Activated T-helper 17 cell treated with anti-CD3 and anti-CD28 coated beads, Interleukin-2, amount 50 U/mL, for 72 hours (primary cell): ENCODE results near the gene RYK. TPM values are rescaled to one million over a fixed set of nuclear protein-coding genes. Genes with fewer than 3 reads are reported as not detected.

Experiments
- ATAC-seq: fragments of 150-1000 bp; cut with Tn5 transposase; replicated peaks from 2 replicates; pipeline ENCODE4 v1.10.0; 2021; ENCODE audit warnings: mild to moderate bottlenecking, moderate library complexity
- H3K27ac Mint-ChIP-seq: one replicate; pipeline ENCODE4 v1.8.0; 2022; ENCODE audit warnings: mixed read lengths
- H3K27me3 Mint-ChIP-seq: one replicate; pipeline ENCODE4 v1.8.0; 2022; ENCODE audit warnings: mixed read lengths
- H3K36me3 Mint-ChIP-seq: one replicate; pipeline ENCODE4 v1.8.0; 2022; ENCODE audit warnings: low read depth, mild to moderate bottlenecking, mixed read lengths
- H3K4me1 Mint-ChIP-seq: one replicate; pipeline ENCODE4 v1.8.0; 2022; ENCODE audit warnings: mixed read lengths
- H3K4me3 Mint-ChIP-seq: one replicate; pipeline ENCODE4 v1.8.0; 2022; ENCODE audit warnings: mild to moderate bottlenecking, mixed read lengths
- H3K9me3 Mint-ChIP-seq: one replicate; pipeline ENCODE4 v1.8.0; 2022; ENCODE audit warnings: mixed read lengths
- total RNA-seq, 2 donors: library from RNA; stranded (reverse); gene quantifications; one replicate each; pipeline ENCODE4 v1.2.3, GENCODE V29; 2022

RYK gene
- total RNA-seq, 2 donors from 2014 or later: 8.6 to 18.1 TPM

DNA sequence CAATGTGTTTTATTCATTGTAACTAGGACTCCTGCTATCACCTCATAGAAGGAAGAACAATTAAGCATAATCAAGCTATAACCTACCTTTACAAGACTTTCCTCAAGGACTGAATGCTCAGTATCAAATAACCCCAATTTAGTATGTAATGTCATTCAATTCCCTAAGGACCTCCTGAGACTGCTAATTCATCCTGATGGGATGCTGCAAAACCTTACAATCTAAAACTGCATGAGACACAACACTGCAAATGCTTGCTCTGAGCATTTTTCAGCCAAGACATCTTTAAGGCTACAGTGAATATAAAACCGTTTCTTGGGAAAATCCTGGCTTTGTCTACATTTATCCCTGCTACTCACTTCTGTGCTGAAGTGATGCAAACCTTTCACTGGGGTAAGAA, 69.9 kb downstream of the RYK start:
- Mint-ChIP-seq H3K4me1 (no peaks in the 10 kb centered on the region), H3K9me3 (no peaks in the 10 kb centered on the region), H3K27me3 (no peaks in the 10 kb centered on the region), H3K4me3 (no peak overlapping the region), H3K36me3 (peaks cover 70% of the 10 kb centered on the region), H3K27ac (no peak overlapping the region)
- ATAC-seq: no peak

DNA sequence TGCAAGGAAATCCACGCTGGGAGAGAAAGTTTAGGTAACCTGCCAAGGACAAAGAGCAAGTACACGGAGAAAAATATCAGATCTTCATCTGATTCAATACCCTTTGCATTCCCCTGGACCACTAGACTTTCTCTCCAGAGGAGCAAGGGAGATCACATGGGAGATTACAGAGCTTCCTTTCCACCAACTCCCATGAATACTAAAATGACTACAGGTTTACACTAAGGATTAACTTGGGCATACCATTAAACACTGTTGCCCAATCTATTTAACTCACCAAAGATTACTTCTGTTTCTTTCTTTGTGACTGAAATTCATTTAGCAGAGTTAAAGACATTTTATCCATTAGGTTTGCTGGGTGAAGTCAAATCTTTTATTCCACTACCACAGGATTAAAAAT, 71.2 kb downstream of the RYK start:
- Mint-ChIP-seq H3K4me1 (no peaks in the 10 kb centered on the region), H3K36me3 (peaks cover 76% of the 10 kb centered on the region), H3K27ac (no peak overlapping the region), H3K9me3 (no peaks in the 10 kb centered on the region), H3K27me3 (no peaks in the 10 kb centered on the region), H3K4me3 (no peak overlapping the region)
- ATAC-seq: no peak

- ATAC-seq: no peak
- H3K27ac Mint-ChIP-seq: no peak overlapping the region
- H3K4me1 Mint-ChIP-seq: no peaks in the 10 kb centered on the region
- H3K9me3 Mint-ChIP-seq: no peaks in the 10 kb centered on the region
- no peaks in the 10 kb centered on the region for H3K27me3 Mint-ChIP-seq
- H3K4me3 Mint-ChIP-seq: no peak overlapping the region
- H3K36me3 Mint-ChIP-seq: peaks cover 79% of the 10 kb centered on the region
Measured at GRCh38 chr3:134163096-134163495, 87.6 kb downstream of the RYK start.

- Mint-ChIP-seq H3K9me3 (no peaks in the 10 kb centered on the region), H3K27ac (no peak overlapping the region)
Measured at GRCh38 chr3:134161898-134162615, 88.6 kb downstream of the RYK start.

GRCh38 chr3:134155446-134155845, 95.2 kb downstream of the RYK start:
- Mint-ChIP-seq H3K27me3 (no peaks in the 10 kb centered on the region), H3K36me3 (peaks cover 86% of the 10 kb centered on the region), H3K9me3 (no peaks in the 10 kb centered on the region), H3K4me1 (no peaks in the 10 kb centered on the region), H3K4me3 (no peak overlapping the region), H3K27ac (no peak overlapping the region)
- no peak for ATAC-seq

More at GRCh38 chr3:134161898-134162615, 88.6 kb downstream of the RYK start:
- no peak for ATAC-seq
- Mint-ChIP-seq H3K27me3 (no peaks in the 10 kb centered on the region), H3K4me1 (no peaks in the 10 kb centered on the region), H3K36me3 (peaks cover 80% of the 10 kb centered on the region), H3K4me3 (no peak overlapping the region)

DNA sequence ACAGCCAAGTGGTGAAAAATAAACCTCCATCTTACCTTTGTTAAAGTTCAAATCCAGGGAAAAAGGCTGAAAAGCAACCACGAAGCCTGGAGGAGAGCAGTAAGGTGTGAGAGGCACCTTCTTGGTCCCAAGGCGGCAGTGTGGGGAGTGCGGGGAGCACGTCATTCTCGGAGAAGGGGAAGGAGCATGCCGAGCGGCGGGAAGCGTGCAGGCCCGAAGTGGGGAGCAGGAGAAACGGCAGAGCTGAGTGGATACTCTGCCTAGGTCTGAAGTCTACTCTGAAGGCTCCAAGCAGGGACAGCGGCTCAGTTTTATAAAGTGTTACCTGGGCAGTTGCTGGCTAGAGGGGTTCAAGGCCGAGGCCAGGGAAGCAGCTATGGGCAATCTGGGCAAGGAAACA, 96.9 kb downstream of the RYK start:
- H3K27ac Mint-ChIP-seq: no peak overlapping the region
- no peaks in the 10 kb centered on the region for H3K27me3 Mint-ChIP-seq
- H3K9me3 Mint-ChIP-seq: no peaks in the 10 kb centered on the region
- peaks cover 69% of the 10 kb centered on the region for H3K36me3 Mint-ChIP-seq
- no peaks in the 10 kb centered on the region for H3K4me1 Mint-ChIP-seq
- H3K4me3 Mint-ChIP-seq: no peak overlapping the region
- no peak for ATAC-seq

DNA sequence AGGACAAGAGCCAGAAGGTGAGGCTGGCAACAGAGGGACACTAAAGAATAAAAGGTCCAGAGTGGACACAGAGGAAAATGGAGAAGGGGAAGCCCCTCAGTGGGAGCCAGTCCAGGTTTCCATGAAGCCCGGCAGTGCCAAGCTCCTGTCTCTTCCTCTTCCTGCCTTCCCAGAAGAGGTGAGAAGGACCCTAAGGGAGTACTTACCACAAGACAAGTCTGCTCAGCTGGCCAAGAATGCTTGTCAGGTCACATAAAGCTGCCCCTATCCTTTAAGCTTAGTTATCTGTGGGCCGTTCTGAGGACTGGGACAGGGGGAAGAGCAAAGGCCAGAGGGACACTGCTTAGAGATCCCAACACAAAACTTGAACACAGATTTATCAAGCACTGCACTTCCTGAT, 100.2 kb downstream of the RYK start:
- Mint-ChIP-seq H3K4me1 (no peaks in the 10 kb centered on the region), H3K9me3 (no peaks in the 10 kb centered on the region), H3K4me3 (no peak overlapping the region)

DNA sequence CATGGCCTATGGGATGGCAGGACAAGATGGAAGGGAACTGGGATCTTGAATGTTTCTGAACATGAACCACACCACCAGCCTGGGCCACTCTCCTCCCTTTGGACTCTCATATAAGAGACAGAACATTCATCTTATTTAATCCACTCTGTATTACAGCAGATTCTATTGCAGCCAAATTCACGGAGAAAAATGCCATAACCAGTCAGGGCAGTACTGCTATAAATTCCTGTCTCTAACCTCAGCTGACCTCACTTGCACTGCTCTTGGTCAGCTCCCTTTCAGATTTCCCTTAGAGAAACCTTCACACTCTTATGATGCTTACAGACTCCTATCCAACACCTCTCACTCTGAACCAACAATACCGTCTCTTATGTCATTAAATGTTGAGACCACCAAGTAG, 101.4 kb downstream of the RYK start:
- Mint-ChIP-seq H3K4me3 (no peak overlapping the region), H3K27me3 (no peaks in the 10 kb centered on the region), H3K4me1 (peaks cover 5% of the 10 kb centered on the region), H3K9me3 (no peaks in the 10 kb centered on the region), H3K36me3 (peaks cover 24% of the 10 kb centered on the region), H3K27ac (no peak overlapping the region)
- ATAC-seq: no peak

More for the DNA sequence above, 100.2 kb downstream of the RYK start:
- no peak overlapping the region for H3K27ac Mint-ChIP-seq
- H3K27me3 Mint-ChIP-seq: no peaks in the 10 kb centered on the region
- peaks cover 36% of the 10 kb centered on the region for H3K36me3 Mint-ChIP-seq
- ATAC-seq: no peak

GRCh38 chr3:134148534-134148933, 102.1 kb downstream of the RYK start:
- Mint-ChIP-seq H3K36me3 (peaks cover 17% of the 10 kb centered on the region), H3K4me1 (peaks cover 6% of the 10 kb centered on the region), H3K9me3 (no peaks in the 10 kb centered on the region), H3K4me3 (no peak overlapping the region), H3K27me3 (no peaks in the 10 kb centered on the region), H3K27ac (no peak overlapping the region)
- no peak for ATAC-seq

DNA sequence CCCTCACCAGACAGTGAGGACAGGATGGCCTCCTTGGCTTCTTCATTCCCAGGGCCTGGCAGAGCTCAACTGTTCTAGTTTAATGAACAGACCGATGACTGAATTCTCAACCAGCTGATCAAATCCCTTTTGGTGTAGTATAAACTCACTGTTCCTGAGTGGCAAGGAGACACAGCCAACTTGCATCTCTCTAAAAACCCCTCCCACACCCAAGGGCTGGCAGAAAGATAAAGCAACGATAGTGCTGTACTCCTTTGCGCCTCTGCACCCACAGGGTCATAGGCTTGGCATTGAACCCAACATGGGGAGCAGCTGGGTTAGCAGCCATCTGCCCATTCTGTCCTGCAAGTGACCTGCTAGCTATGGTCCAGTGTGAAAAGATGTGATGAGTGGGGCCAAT, 103.2 kb downstream of the RYK start:
- Mint-ChIP-seq H3K36me3 (peaks cover 10% of the 10 kb centered on the region), H3K4me3 (no peak overlapping the region), H3K27ac (no peak overlapping the region), H3K4me1 (peaks cover 6% of the 10 kb centered on the region), H3K9me3 (no peaks in the 10 kb centered on the region), H3K27me3 (no peaks in the 10 kb centered on the region)
- ATAC-seq: no peak

DNA sequence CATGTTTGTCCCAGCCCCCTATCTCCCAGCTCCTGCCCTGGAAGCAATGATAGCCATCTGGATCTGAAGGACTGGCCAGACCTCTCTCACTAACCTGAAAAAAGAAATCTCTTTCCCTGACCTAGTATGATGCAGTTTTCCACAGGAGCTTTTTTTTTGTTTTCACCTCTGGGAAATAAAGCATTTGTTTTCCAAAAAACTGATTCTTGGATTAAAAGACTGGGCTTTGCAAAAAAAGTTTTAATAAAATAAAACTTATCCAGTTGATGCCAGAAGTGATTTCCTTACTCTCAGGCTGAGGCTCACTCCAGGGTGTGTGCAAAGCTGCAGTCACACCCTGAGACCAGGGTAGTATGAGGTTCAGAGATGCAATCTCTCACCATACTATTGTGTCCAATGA, 104.0 kb downstream of the RYK start:
- Mint-ChIP-seq H3K9me3 (peaks cover 5% of the 10 kb centered on the region), H3K27me3 (no peaks in the 10 kb centered on the region), H3K4me3 (no peak overlapping the region), H3K27ac (no peak overlapping the region), H3K4me1 (peaks cover 6% of the 10 kb centered on the region), H3K36me3 (peaks cover 2% of the 10 kb centered on the region)
- ATAC-seq: no peak

- no peaks in the 10 kb centered on the region for H3K27me3 Mint-ChIP-seq
- no peak overlapping the region for H3K4me3 Mint-ChIP-seq
- peak overlapping the region; percentile 45 for H3K27ac Mint-ChIP-seq
- ATAC-seq: no peak
- H3K9me3 Mint-ChIP-seq: peaks cover 5% of the 10 kb centered on the region
- peaks cover 10% of the 10 kb centered on the region for H3K36me3 Mint-ChIP-seq
- H3K4me1 Mint-ChIP-seq: peaks cover 6% of the 10 kb centered on the region
Measured at GRCh38 chr3:134145183-134145582, 105.5 kb downstream of the RYK start.

DNA sequence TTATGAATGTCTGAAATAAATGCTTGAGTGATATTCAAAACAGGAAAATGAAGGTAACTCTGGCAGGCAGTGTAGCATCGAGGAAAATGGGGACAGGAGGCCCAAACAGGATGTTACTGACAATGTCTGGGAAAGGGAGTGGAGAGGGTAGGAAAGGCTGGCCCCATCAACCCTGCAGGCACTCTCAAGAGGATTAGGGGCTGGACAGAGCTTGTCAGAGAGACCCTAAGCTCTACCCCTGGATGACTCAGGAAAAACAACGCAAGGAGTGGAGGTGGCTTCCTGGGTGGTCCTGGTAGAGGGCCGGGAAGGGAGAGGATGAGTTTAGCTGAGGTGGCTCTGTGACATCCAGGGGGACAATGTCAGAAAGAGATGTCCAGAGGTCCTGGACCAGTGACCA, 106.0 kb downstream of the RYK start:
- peaks cover 10% of the 10 kb centered on the region for H3K36me3 Mint-ChIP-seq
- no peaks in the 10 kb centered on the region for H3K27me3 Mint-ChIP-seq
- peaks cover 5% of the 10 kb centered on the region for H3K9me3 Mint-ChIP-seq
- no peak overlapping the region for H3K4me3 Mint-ChIP-seq
- no peak for ATAC-seq
- peak overlapping the region; percentile 45 for H3K27ac Mint-ChIP-seq
- H3K4me1 Mint-ChIP-seq: peaks cover 6% of the 10 kb centered on the region

GRCh38 chr3:134143828-134144401, 106.7 kb downstream of the RYK start:
- no peak for ATAC-seq
- peaks cover 5% of the 10 kb centered on the region for H3K9me3 Mint-ChIP-seq
- peaks cover 10% of the 10 kb centered on the region for H3K36me3 Mint-ChIP-seq
- no peaks in the 10 kb centered on the region for H3K27me3 Mint-ChIP-seq
- H3K27ac Mint-ChIP-seq: no peak overlapping the region
- H3K4me1 Mint-ChIP-seq: peaks cover 6% of the 10 kb centered on the region
- no peak overlapping the region for H3K4me3 Mint-ChIP-seq

GRCh38 chr3:134136604-134137003, 114.1 kb downstream of the RYK start:
- peaks cover 10% of the 10 kb centered on the region for H3K9me3 Mint-ChIP-seq
- H3K27me3 Mint-ChIP-seq: no peaks in the 10 kb centered on the region
- ATAC-seq: no peak
- no peaks in the 10 kb centered on the region for H3K4me1 Mint-ChIP-seq
- H3K4me3 Mint-ChIP-seq: no peak overlapping the region
- no peak overlapping the region for H3K27ac Mint-ChIP-seq
- H3K36me3 Mint-ChIP-seq: peaks cover 10% of the 10 kb centered on the region
